ENCODE data around the gene ZNF692. TPM values are rescaled to one million over a fixed set of nuclear protein-coding genes. Genes with fewer than 3 reads are reported as not detected.

Gene ZNF692
- total RNA-seq, 1 experiment from 2014 or later = 40.1 TPM

DNA sequence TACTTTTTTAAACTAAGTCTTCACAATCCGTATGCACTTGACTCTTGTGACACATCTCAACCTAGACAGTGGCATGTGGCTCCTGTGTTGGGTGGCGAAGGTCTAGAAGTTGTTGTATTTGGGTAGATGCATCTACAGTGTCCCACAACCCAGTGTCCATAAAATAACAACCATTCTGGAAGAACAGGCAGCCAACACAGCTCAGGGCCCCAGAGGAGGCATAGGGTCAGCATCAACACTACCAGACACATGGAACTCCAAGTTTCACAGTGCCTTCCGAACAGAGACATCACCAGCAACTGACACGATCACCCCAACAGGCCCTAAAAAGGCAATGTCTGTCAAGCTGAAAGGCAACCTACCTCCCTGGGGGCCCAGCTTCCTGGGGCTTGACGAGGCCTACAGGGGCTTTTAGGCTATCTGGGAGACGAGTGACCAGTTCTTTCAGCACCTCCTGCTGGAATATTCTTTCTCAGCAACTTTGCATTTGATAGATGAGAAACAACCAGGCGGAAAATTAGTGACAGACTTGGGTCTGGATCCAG is 38.8 kb downstream of the ZNF692 start:
- Histone ChIP-seq H3K14ac (ENCODE audit: insufficient read depth, low read length) (no peak overlapping the region), H2BK120ac (ENCODE audit: low read depth, low read length, poor library complexity, severe bottlenecking) (no peak overlapping the region), H3K4ac (ENCODE audit: low read depth, low read length) (no peak overlapping the region), H3K79me2 (ENCODE audit: insufficient read depth, low read length) (peaks cover 3% of the 10 kb centered on the region; the same call in 1 of the 2 replicates), H2AK5ac (ENCODE audit: insufficient read length, low read length) (no peak overlapping the region), H3K27me3 (ENCODE audit: insufficient read depth, low read length) (no peaks in the 10 kb centered on the region), H2BK20ac (ENCODE audit: low read depth, low read length, poor library complexity, severe bottlenecking) (no peak overlapping the region), H3K79me1 (ENCODE audit: insufficient read depth, low read depth, low read length, poor library complexity, severe bottlenecking) (peaks cover 10% of the 10 kb centered on the region), H4K5ac (ENCODE audit: insufficient read length, low read depth, low read length) (no peak overlapping the region), H2BK12ac (ENCODE audit: insufficient read length, low read depth, low read length) (no peak overlapping the region), H3K4me1 (ENCODE audit: insufficient read depth, low read length) (peaks cover 2% of the 10 kb centered on the region; the same call in 1 of the 2 replicates), H2AFZ (ENCODE audit: low read length) (no peak overlapping the region), H3K4me2 (ENCODE audit: insufficient read depth, insufficient read length, low read length) (no peak overlapping the region), H3K9me3 (ENCODE audit: control insufficient read depth, low read depth, low read length) (no peaks in the 10 kb centered on the region), H3K27ac (ENCODE audit: insufficient read length, low read depth, low read length) (no peak overlapping the region), H3K18ac (ENCODE audit: insufficient read length, low read depth, low read length) (no peak overlapping the region), H3K9ac (ENCODE audit: extremely low read depth, insufficient read length, low read length) (no peak overlapping the region), H3K56ac (ENCODE audit: insufficient read length, low read depth, low read length) (no peak overlapping the region), H4K20me1 (ENCODE audit: control insufficient read depth, insufficient read depth, insufficient read length) (no peaks in the 10 kb centered on the region), H4K91ac (ENCODE audit: insufficient read length, low read depth, low read length) (no peak overlapping the region), H3K23ac (ENCODE audit: insufficient read length, low read depth, low read length) (no peak overlapping the region), H2BK5ac (ENCODE audit: insufficient read length, low read length) (no peak overlapping the region), H4K8ac (replicated peaks; ENCODE audit: insufficient read length, low read depth, low read length) (no peak overlapping the region), H2BK15ac (ENCODE audit: low read depth, low read length) (no peak overlapping the region), H3K23me2 (ENCODE audit: insufficient read length, low read depth, low read length, poor library complexity, severe bottlenecking) (peaks cover under 1% of the 10 kb centered on the region), H3T11ph (ENCODE audit: low read length) (no peak overlapping the region)
- Mint-ChIP-seq H3K4me3 (no peak overlapping the region), H3K9me3 (no peaks in the 10 kb centered on the region; a peak in 1 of 5 replicates), H3K36me3 (ENCODE audit: insufficient read depth in 1 of 3, low read depth in 3 of 3) (peaks cover 18 to 62% (median 60%) of the 10 kb centered on the region in 3 experiments; a peak in 6 of 7 replicates), H3K27me3 (ENCODE audit: low read depth) (no peaks in the 10 kb centered on the region), H3K27ac (peak overlapping the region in 1 of 3 experiments; percentile 87; a peak in 3 of 7 replicates), H3K4me1 (peaks cover 30 to 38% of the 10 kb centered on the region in 2 experiments)
- TF ChIP-seq, protein P1, sequence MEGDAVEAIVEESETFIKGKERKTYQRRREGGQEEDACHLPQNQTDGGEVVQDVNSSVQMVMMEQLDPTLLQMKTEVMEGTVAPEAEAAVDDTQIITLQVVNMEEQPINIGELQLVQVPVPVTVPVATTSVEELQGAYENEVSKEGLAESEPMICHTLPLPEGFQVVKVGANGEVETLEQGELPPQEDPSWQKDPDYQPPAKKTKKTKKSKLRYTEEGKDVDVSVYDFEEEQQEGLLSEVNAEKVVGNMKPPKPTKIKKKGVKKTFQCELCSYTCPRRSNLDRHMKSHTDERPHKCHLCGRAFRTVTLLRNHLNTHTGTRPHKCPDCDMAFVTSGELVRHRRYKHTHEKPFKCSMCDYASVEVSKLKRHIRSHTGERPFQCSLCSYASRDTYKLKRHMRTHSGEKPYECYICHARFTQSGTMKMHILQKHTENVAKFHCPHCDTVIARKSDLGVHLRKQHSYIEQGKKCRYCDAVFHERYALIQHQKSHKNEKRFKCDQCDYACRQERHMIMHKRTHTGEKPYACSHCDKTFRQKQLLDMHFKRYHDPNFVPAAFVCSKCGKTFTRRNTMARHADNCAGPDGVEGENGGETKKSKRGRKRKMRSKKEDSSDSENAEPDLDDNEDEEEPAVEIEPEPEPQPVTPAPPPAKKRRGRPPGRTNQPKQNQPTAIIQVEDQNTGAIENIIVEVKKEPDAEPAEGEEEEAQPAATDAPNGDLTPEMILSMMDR (conservative IDR thresholded peaks at IDR 0.05) = no peak
- DNase-seq = no peak
- no CpG with 5 or more reads among the region's 7 CpGs for WGBS (ENCODE audit: extremely low coverage, insufficient read length, low lambda C conversion rate)

All from H9 (cell line).